WTC11 (cell line): ENCODE results near the gene NPHP3. TPM values are rescaled to one million over a fixed set of nuclear protein-coding genes. Genes with fewer than 3 reads are reported as not detected.

Source experiments
- ATAC-seq: fragments of 200-7000 bp; cut with Tn5 transposase; 2 replicates; pipeline ENCODE4 v1.10.0; 2021; ENCODE audit warnings: mild to moderate bottlenecking, moderate library complexity
- CTCF ChIA-PET: fragments of 300-600 bp; sonication (Branson Sonifier 250); formaldehyde crosslinking; loops from one replicate; lab custom pipeline; 2021; ENCODE audit warnings: antibody characterized with exemption; lab: Charles Lee
- POLR2A ChIA-PET: fragments of 350-600 bp; sonication (Branson Sonifier 250); formaldehyde crosslinking; loops from one replicate; lab custom pipeline; 2021; ENCODE audit warnings: antibody characterized with exemption; lab: Charles Lee
- DNase-seq: peaks from one replicate; pipeline ENCODE4 v3.0.0; 2021; ENCODE audit warnings: low spot score
- H3K27ac Mint-ChIP-seq: 2 replicates; pipeline ENCODE4 v1.8.0; 2021; ENCODE audit warnings: mixed read lengths
- H3K27me3 Mint-ChIP-seq: 2 replicates; pipeline ENCODE4 v1.8.0; 2021; ENCODE audit warnings: low read depth, mild to moderate bottlenecking, moderate library complexity, mixed read lengths
- H3K36me3 Mint-ChIP-seq: 2 replicates; pipeline ENCODE4 v1.8.0; 2021; ENCODE audit warnings: mixed read lengths
- H3K4me1 Mint-ChIP-seq: 2 replicates; pipeline ENCODE4 v1.8.0; 2022; ENCODE audit warnings: mixed read lengths
- H3K4me3 Mint-ChIP-seq: 2 replicates; pipeline ENCODE4 v1.8.0; 2021; ENCODE audit warnings: mild to moderate bottlenecking, moderate library complexity, mixed read lengths
- H3K9me3 Mint-ChIP-seq: 2 replicates; pipeline ENCODE4 v1.8.0; 2021; ENCODE audit warnings: mixed read lengths
- HMGA2 ChIP-seq: fragments of 250-450 bp; sonication (Bioruptor Pico); IDR thresholded peaks from 2 replicates; pipeline ENCODE4 v1.4.0; 2021; ENCODE audit warnings: mild to moderate bottlenecking, moderate library complexity
- NFE2L1 ChIP-seq: sonication (generic); formaldehyde crosslinking; IDR thresholded peaks from 2 replicates; pipeline ENCODE4 v1.8.1; 2023; ENCODE audit warnings: missing genetic modification reagents
- NFYB ChIP-seq: sonication (generic); formaldehyde crosslinking; conservative IDR thresholded peaks from 2 replicates; pipeline ENCODE4 v1.8.0; 2022; ENCODE audit warnings: low read depth, missing genetic modification reagents
- ZBTB21 ChIP-seq: sonication (generic); formaldehyde crosslinking; IDR thresholded peaks from 2 replicates; pipeline ENCODE4 v1.8.1; 2023; ENCODE audit warnings: mild to moderate bottlenecking, missing genetic modification reagents, borderline replicate concordance
- ZSCAN18 ChIP-seq: fragments of 250-450 bp; sonication (Bioruptor Pico); IDR thresholded peaks from 2 replicates; pipeline ENCODE4 v2.1.2; 2022; ENCODE audit warnings: mild to moderate bottlenecking, moderate library complexity
- total RNA-seq: library from RNA; stranded (reverse); gene quantifications from 3 replicates; pipeline ENCODE4 v1.2.3, GENCODE V29; 2021
- TF ChIP-seq, protein P1 (sequence below): fragments of 250-450 bp; sonication (Bioruptor Pico); IDR thresholded peaks from 2 replicates; pipeline ENCODE4 v1.9.0; 2021; ENCODE audit warnings: mild to moderate bottlenecking
- TF ChIP-seq, protein P2 (sequence below): sonication (generic); formaldehyde crosslinking; IDR thresholded peaks from 2 replicates; pipeline ENCODE4 v1.8.0; 2023; ENCODE audit warnings: mild to moderate bottlenecking, missing genetic modification reagents
- TF ChIP-seq, protein P3 (sequence below): sonication (generic); formaldehyde crosslinking; IDR thresholded peaks from 2 replicates; pipeline ENCODE4 v1.8.0; 2022; ENCODE audit warnings: mild to moderate bottlenecking, missing genetic modification reagents

The NPHP3 gene
- total RNA-seq, 1 experiment from 2014 or later: 15.4 TPM

DNA sequence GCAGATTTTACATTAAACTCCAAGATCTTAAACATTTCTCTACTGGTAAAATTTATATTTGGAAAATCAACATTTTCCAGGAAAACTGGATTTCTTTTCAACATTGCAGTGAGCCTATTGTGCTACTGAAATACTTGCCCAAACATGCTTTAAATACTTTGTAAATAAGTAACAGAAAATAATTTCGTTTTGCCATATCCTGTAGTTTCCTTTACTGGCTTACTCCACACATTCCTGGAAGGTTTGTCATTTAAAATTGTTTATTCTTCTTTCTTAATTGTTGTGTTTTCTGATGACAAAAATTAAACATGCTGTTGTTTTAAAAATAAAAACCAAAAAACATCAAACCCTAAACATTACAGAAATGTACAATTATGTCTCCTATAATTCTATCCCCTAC, 84.6 kb downstream of the NPHP3 start:
- TF ChIP-seq ZBTB21 (CRISPR knock-in tag): no peak
- TF ChIP-seq NFE2L1: no peak
- TF ChIP-seq, protein P1, sequence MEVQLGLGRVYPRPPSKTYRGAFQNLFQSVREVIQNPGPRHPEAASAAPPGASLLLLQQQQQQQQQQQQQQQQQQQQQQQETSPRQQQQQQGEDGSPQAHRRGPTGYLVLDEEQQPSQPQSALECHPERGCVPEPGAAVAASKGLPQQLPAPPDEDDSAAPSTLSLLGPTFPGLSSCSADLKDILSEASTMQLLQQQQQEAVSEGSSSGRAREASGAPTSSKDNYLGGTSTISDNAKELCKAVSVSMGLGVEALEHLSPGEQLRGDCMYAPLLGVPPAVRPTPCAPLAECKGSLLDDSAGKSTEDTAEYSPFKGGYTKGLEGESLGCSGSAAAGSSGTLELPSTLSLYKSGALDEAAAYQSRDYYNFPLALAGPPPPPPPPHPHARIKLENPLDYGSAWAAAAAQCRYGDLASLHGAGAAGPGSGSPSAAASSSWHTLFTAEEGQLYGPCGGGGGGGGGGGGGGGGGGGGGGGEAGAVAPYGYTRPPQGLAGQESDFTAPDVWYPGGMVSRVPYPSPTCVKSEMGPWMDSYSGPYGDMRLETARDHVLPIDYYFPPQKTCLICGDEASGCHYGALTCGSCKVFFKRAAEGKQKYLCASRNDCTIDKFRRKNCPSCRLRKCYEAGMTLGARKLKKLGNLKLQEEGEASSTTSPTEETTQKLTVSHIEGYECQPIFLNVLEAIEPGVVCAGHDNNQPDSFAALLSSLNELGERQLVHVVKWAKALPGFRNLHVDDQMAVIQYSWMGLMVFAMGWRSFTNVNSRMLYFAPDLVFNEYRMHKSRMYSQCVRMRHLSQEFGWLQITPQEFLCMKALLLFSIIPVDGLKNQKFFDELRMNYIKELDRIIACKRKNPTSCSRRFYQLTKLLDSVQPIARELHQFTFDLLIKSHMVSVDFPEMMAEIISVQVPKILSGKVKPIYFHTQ (CRISPR knock-in tag): no peak
- no peak for TF ChIP-seq ZSCAN18 (CRISPR knock-in tag)
- TF ChIP-seq, protein P2, sequence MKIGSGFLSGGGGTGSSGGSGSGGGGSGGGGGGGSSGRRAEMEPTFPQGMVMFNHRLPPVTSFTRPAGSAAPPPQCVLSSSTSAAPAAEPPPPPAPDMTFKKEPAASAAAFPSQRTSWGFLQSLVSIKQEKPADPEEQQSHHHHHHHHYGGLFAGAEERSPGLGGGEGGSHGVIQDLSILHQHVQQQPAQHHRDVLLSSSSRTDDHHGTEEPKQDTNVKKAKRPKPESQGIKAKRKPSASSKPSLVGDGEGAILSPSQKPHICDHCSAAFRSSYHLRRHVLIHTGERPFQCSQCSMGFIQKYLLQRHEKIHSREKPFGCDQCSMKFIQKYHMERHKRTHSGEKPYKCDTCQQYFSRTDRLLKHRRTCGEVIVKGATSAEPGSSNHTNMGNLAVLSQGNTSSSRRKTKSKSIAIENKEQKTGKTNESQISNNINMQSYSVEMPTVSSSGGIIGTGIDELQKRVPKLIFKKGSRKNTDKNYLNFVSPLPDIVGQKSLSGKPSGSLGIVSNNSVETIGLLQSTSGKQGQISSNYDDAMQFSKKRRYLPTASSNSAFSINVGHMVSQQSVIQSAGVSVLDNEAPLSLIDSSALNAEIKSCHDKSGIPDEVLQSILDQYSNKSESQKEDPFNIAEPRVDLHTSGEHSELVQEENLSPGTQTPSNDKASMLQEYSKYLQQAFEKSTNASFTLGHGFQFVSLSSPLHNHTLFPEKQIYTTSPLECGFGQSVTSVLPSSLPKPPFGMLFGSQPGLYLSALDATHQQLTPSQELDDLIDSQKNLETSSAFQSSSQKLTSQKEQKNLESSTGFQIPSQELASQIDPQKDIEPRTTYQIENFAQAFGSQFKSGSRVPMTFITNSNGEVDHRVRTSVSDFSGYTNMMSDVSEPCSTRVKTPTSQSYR: no peak
- no peaks in the 10 kb centered on the region for H3K27me3 Mint-ChIP-seq
- POLR2A ChIA-PET: no interaction called here
- CTCF ChIA-PET: no interaction called here
- no peaks in the 10 kb centered on the region; the same call in 1 of the 2 replicates for H3K36me3 Mint-ChIP-seq
- no peaks in the 10 kb centered on the region for H3K9me3 Mint-ChIP-seq
- ATAC-seq: no peak
- no peak overlapping the region for H3K4me3 Mint-ChIP-seq
- H3K27ac Mint-ChIP-seq: no peak overlapping the region; the same call in 1 of the 2 replicates
- DNase-seq: no peak
- H3K4me1 Mint-ChIP-seq: no peaks in the 10 kb centered on the region

GRCh38 chr3:132635052-132635451, 87.2 kb downstream of the NPHP3 start:
- Mint-ChIP-seq H3K36me3 (no peaks in the 10 kb centered on the region; the same call in 1 of the 2 replicates), H3K4me3 (no peak overlapping the region), H3K9me3 (no peaks in the 10 kb centered on the region), H3K27me3 (no peaks in the 10 kb centered on the region), H3K27ac (no peak overlapping the region), H3K4me1 (no peaks in the 10 kb centered on the region)
- TF ChIP-seq NFYB (CRISPR knock-in tag) (no peak), HMGA2 (CRISPR knock-in tag) (peak; percentile 24; the same call in 1 of the 2 replicates)
- TF ChIP-seq, protein P3, sequence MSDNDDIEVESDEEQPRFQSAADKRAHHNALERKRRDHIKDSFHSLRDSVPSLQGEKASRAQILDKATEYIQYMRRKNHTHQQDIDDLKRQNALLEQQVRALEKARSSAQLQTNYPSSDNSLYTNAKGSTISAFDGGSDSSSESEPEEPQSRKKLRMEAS: no peak
- CTCF ChIA-PET: interaction anchor here (2.2 kb wide), 1 partner anchor 99 kb away, joined by 6 read pairs; no protein-coding TSS in a partner anchor
- POLR2A ChIA-PET: interaction anchor here (0.6 kb wide), 1 partner anchor 196 kb away, joined by 3 read pairs; no protein-coding TSS in a partner anchor
- DNase-seq (no peak), ATAC-seq (no peak)

Other genes with a start within 250 kb of the NPHP3 start
- gene ACKR4, start 125.1 kb downstream of the NPHP3 start, total RNA-seq: not detected in 3 replicates
- gene ACAD11, start 62.6 kb downstream of the NPHP3 start, total RNA-seq: 20.3 to 28.9 TPM (median 28.8 TPM) in 3 replicates
- 31.3 to 38.6 TPM (median 31.9 TPM) in 3 replicates for gene UBA5, start 62.1 kb downstream of the NPHP3 start, total RNA-seq